Calu3 (cell line): Measurements from ENCODE around the gene CFAP299. TPM values are rescaled to one million over a fixed set of nuclear protein-coding genes. Genes with fewer than 3 reads are reported as not detected.
A peak's percentile ranks its signal among the peaks of the same experiment; 100 is the strongest.

Experiments
- BruUV-seq: library from RNA; stranded (reverse); fragments of 400-500 nt; replicated peaks from 2 replicates; lab custom pipeline; 2021; lab: Mats Ljungman, UMichigan
- CTCF ChIA-PET: fragments of 300-600 bp; sonication (Branson Sonifier 250); formaldehyde crosslinking; loops from one replicate; lab custom pipeline; 2022; ENCODE audit warnings: antibody characterized with exemption; lab: Charles Lee
- DNase-seq: peaks from one replicate; pipeline ENCODE4 v3.0.0; 2022
- H3K27ac Mint-ChIP-seq: one replicate; pipeline ENCODE4 v1.8.0; 2022; ENCODE audit warnings: mixed read lengths; ENCODE audit not compliant: unreplicated experiment
- H3K27me3 Mint-ChIP-seq: one replicate; pipeline ENCODE4 v1.8.0; 2022; ENCODE audit warnings: mixed read lengths; ENCODE audit not compliant: unreplicated experiment
- H3K36me3 Mint-ChIP-seq: one replicate; pipeline ENCODE4 v1.8.0; 2022; ENCODE audit warnings: mild to moderate bottlenecking, moderate library complexity, mixed read lengths; ENCODE audit not compliant: insufficient read depth, unreplicated experiment
- H3K4me1 Mint-ChIP-seq: one replicate; pipeline ENCODE4 v1.8.0; 2022; ENCODE audit warnings: mild to moderate bottlenecking, low read depth, mixed read lengths; ENCODE audit not compliant: unreplicated experiment
- H3K4me3 Mint-ChIP-seq: one replicate; pipeline ENCODE4 v1.8.0; 2022; ENCODE audit warnings: mild to moderate bottlenecking, low read depth, moderate library complexity, mixed read lengths; ENCODE audit not compliant: unreplicated experiment
- H3K9me3 Mint-ChIP-seq: one replicate; pipeline ENCODE4 v1.8.0; 2022; ENCODE audit warnings: low read depth, mixed read lengths; ENCODE audit not compliant: unreplicated experiment
- CTCF ChIP-seq: fragments of 200-600 bp; IDR thresholded peaks from one replicate; pipeline ENCODE4 v1.8.0; 2022; ENCODE audit warnings: antibody characterized with exemption; ENCODE audit not compliant: unreplicated experiment
- intact Hi-C: fragments of 100-400 bp; cut with micrococcal nuclease; formaldehyde crosslinking; loops from one replicate; pipeline ENCODE4 v1.10.0; 2022; ENCODE audit not compliant: unreplicated experiment
- total RNA-seq: library from RNA; stranded (reverse); gene quantifications from 2 replicates; pipeline ENCODE4 v1.2.3, GENCODE V29; 2022

CFAP299 gene
- total RNA-seq, 1 experiment from 2014 or later, result not detected

- no peaks in the 10 kb centered on the region for H3K9me3 Mint-ChIP-seq
- intact Hi-C loops, result no loop called here
- H3K4me3 Mint-ChIP-seq, result peak overlapping the region; percentile 62
- no TSS peak for BruUV-seq
- H3K4me1 Mint-ChIP-seq, result peaks cover 14% of the 10 kb centered on the region
- no peaks in the 10 kb centered on the region for H3K36me3 Mint-ChIP-seq
- H3K27ac Mint-ChIP-seq, result no peak overlapping the region
- CTCF ChIA-PET, result interaction anchor here (0.6 kb wide), 1 partner anchor 9 kb away, joined by 3 read pairs; no protein-coding TSS in a partner anchor
- H3K27me3 Mint-ChIP-seq, result no peaks in the 10 kb centered on the region
- no peak for TF ChIP-seq CTCF
- no peak for DNase-seq
Observed at GRCh38 chr4:80308466-80308822, 27.1 kb upstream of the CFAP299 start.

GRCh38 chr4:80309294-80310004, 26.1 kb upstream of the CFAP299 start:
- no TSS peak for BruUV-seq
- H3K9me3 Mint-ChIP-seq, result no peaks in the 10 kb centered on the region
- CTCF ChIA-PET, result no interaction called here
- TF ChIP-seq CTCF, result no peak
- H3K36me3 Mint-ChIP-seq, result no peaks in the 10 kb centered on the region
- intact Hi-C loops, result no loop called here
- no peak overlapping the region for H3K4me3 Mint-ChIP-seq
- H3K27me3 Mint-ChIP-seq, result no peaks in the 10 kb centered on the region
- H3K27ac Mint-ChIP-seq, result no peak overlapping the region
- peaks cover 14% of the 10 kb centered on the region for H3K4me1 Mint-ChIP-seq
- no peak for DNase-seq

GRCh38 chr4:80311130-80311529, 24.4 kb upstream of the CFAP299 start:
- H3K4me3 Mint-ChIP-seq, result no peak overlapping the region
- DNase-seq, result no peak
- H3K9me3 Mint-ChIP-seq, result no peaks in the 10 kb centered on the region
- no TSS peak for BruUV-seq
- H3K27ac Mint-ChIP-seq, result no peak overlapping the region
- CTCF ChIA-PET, result no interaction called here
- intact Hi-C loops, result no loop called here
- H3K4me1 Mint-ChIP-seq, result peaks cover 14% of the 10 kb centered on the region
- no peak for TF ChIP-seq CTCF
- H3K27me3 Mint-ChIP-seq, result no peaks in the 10 kb centered on the region
- no peaks in the 10 kb centered on the region for H3K36me3 Mint-ChIP-seq

- intact Hi-C loops, result no loop called here
- no peak overlapping the region for H3K27ac Mint-ChIP-seq
- no peaks in the 10 kb centered on the region for H3K36me3 Mint-ChIP-seq
- H3K4me1 Mint-ChIP-seq, result peaks cover 14% of the 10 kb centered on the region
- CTCF ChIA-PET, result no interaction called here
- TF ChIP-seq CTCF, result no peak
- H3K9me3 Mint-ChIP-seq, result no peaks in the 10 kb centered on the region
- H3K27me3 Mint-ChIP-seq, result no peaks in the 10 kb centered on the region
- no peak for DNase-seq
- H3K4me3 Mint-ChIP-seq, result no peak overlapping the region
- BruUV-seq, result no TSS peak
Observed at GRCh38 chr4:80312124-80312523, 23.4 kb upstream of the CFAP299 start.
